Measurements from ENCODE around the gene PRUNE2.

DNA sequence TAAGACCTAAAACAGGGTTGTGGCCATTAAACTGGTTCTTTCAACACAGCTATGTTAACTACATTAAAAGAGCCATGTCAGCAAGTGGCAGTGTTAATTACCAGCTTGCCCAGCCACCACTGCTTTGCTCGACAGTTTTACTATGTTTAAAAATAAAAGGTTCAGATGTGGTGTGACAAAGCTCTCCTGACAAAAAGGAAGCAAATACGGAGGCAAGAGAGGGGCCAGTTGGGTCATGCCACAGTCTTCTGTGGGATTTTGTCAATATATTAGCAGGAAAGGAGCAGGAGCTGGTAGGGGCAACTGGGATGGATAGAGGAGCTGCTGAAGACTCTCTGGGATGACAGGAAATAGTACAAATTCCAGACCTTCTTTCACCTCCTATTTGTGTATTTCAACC lies 255.2 kb downstream of the PRUNE2 start:
- TF ChIP-seq, protein P1, sequence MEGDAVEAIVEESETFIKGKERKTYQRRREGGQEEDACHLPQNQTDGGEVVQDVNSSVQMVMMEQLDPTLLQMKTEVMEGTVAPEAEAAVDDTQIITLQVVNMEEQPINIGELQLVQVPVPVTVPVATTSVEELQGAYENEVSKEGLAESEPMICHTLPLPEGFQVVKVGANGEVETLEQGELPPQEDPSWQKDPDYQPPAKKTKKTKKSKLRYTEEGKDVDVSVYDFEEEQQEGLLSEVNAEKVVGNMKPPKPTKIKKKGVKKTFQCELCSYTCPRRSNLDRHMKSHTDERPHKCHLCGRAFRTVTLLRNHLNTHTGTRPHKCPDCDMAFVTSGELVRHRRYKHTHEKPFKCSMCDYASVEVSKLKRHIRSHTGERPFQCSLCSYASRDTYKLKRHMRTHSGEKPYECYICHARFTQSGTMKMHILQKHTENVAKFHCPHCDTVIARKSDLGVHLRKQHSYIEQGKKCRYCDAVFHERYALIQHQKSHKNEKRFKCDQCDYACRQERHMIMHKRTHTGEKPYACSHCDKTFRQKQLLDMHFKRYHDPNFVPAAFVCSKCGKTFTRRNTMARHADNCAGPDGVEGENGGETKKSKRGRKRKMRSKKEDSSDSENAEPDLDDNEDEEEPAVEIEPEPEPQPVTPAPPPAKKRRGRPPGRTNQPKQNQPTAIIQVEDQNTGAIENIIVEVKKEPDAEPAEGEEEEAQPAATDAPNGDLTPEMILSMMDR (IDR thresholded peaks at IDR 0.05) = no peak
- TF ChIP-seq POLR2A (IDR thresholded peaks at IDR 0.05) = no peak

Measured in lower leg skin (tissue), 3 donors.